Effector memory CD4-positive, alpha-beta T cell (primary cell): ENCODE data around the gene CADM1.

ENCODE experiments used
- DNase-seq, 3 donors: peaks; one replicate each; pipeline ENCODE4 v3.0.0-alpha.2; 2020
- H3K27ac ChIP-seq: 2 replicates; pipeline ENCODE4 v1.7.0; 2013; ENCODE audit warnings: mild to moderate bottlenecking, low read length, moderate library complexity; ENCODE audit not compliant: insufficient read depth, poor library complexity, severe bottlenecking
- H3K27me3 ChIP-seq: replicated peaks from 2 replicates; pipeline ENCODE4 v1.7.0; 2013; ENCODE audit warnings: mild to moderate bottlenecking, low read length; ENCODE audit not compliant: insufficient read depth, control insufficient read depth, poor library complexity, severe bottlenecking
- H3K36me3 ChIP-seq: 2 replicates; pipeline ENCODE4 v1.7.0; 2013; ENCODE audit warnings: mild to moderate bottlenecking, low read length, moderate library complexity; ENCODE audit not compliant: control insufficient read depth, insufficient read depth
- H3K4me1 ChIP-seq: 2 replicates; pipeline ENCODE4 v1.7.0; 2013; ENCODE audit warnings: low read length, mild to moderate bottlenecking; ENCODE audit not compliant: control insufficient read depth, insufficient read depth, poor library complexity, severe bottlenecking
- H3K4me3 ChIP-seq: 2 replicates; pipeline ENCODE4 v1.7.0; 2013; ENCODE audit warnings: low read length, low read depth, mild to moderate bottlenecking; ENCODE audit not compliant: insufficient read depth, poor library complexity, severe bottlenecking
- H3K9me3 ChIP-seq: 2 replicates; pipeline ENCODE4 v1.7.0; 2013; ENCODE audit warnings: mild to moderate bottlenecking, low read length, moderate library complexity; ENCODE audit not compliant: control insufficient read depth

CADM1 gene

DNA sequence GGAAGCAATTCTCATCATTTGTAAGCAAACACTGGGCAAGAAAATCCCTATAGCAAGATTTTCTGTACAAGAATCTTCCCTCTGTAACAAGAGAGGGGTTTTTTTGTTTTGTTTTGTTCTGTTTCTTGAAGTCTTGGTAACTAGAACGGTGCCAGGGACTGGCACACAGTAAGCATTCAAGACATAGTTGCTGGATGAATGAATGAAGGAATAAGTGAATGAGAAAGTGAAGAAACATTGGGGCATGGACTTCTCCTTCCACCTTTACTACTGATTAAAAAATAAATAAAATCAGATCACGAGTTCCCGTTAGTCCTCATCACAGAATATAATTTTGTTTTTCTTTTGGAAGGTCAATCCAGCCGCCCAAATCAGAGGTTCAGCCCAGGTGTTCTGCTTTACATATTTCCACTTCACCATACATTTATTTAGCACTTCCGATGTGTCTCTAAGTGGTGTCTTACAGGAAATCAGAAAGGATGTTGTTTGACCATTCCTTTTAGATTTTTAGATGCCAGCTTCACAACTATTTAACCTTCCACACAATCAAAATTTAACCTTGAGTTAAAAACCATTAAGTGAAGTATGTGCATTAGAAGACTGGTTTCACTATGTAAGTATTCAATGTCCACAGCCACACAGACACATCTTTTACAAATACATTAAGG is 281.2 kb downstream of the CADM1 start:
- no peak overlapping the region for H3K4me3 ChIP-seq
- no peaks in the 10 kb centered on the region for H3K27me3 ChIP-seq
- no peak overlapping the region for H3K27ac ChIP-seq
- no peaks in the 10 kb centered on the region for H3K36me3 ChIP-seq
- no peak for DNase-seq
- no peaks in the 10 kb centered on the region for H3K4me1 ChIP-seq
- H3K9me3 ChIP-seq = no peaks in the 10 kb centered on the region

DNA sequence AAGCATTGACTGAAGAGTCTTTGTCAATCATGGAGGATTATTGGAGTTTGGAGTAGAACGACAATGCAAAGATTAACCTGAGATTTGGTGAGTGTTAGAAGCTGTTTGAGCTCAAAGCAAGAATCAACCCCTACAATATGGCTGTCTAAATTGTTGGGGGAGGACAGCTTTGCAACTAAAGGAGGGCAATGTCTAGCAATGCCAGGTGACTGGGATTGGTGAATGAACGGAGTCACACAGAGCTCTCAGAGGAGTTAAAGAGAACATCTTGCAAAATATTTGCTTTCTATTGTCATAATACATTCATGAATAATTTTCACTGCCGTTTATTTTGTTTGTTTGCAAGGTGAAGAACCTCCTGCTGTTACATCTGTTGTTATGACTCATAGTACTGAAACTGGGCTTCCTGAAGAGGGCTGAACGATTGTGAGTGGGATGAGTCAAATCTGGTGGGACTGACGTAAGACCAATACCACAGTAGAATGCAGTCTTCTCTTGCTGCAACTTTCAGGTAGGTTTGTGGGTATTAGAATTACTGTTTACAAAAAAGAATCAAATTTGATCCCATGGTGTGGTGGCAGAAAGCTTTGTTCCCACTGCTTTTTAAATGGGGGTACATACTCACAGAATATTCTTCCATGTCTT is 281.9 kb downstream of the CADM1 start:
- H3K27ac ChIP-seq = no peak overlapping the region
- DNase-seq = no peak

DNA sequence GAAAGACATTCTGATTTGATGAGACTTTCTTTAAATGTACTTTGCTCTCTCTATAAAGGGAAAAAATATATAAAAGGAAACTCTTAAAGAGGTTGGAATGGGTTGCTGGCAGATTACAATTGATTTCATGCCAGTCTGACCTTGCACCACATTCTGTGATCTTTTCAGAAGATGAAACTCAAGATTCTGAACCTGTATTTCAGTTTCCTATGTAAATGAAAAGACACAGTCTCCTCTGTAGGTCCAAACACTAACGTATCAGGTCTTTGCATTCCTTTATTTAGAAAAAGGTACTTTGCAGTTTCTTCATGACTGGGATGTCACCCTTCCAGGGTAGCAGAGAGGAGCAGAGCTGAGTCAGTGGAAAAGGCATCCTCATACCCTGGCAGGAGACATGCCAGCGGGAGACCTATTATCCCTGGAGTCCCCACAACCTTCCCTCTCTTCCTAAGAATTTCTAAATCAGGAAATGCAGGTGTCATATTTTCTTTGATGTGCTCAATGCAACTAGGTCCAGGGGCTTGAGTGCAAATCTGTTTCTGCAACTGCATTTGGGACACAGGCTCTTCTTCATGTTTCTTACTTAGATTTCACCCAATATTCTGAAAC is 282.6 kb downstream of the CADM1 start:
- H3K36me3 ChIP-seq = no peaks in the 10 kb centered on the region
- H3K27ac ChIP-seq = no peak overlapping the region
- DNase-seq = no peak
- no peaks in the 10 kb centered on the region for H3K4me1 ChIP-seq
- H3K4me3 ChIP-seq = no peak overlapping the region
- H3K27me3 ChIP-seq = no peaks in the 10 kb centered on the region
- no peaks in the 10 kb centered on the region for H3K9me3 ChIP-seq

More for the DNA sequence above, 281.9 kb downstream of the CADM1 start:
- H3K9me3 ChIP-seq = no peaks in the 10 kb centered on the region
- H3K4me3 ChIP-seq = no peak overlapping the region
- no peaks in the 10 kb centered on the region for H3K36me3 ChIP-seq
- H3K27me3 ChIP-seq = no peaks in the 10 kb centered on the region
- no peaks in the 10 kb centered on the region for H3K4me1 ChIP-seq

DNA sequence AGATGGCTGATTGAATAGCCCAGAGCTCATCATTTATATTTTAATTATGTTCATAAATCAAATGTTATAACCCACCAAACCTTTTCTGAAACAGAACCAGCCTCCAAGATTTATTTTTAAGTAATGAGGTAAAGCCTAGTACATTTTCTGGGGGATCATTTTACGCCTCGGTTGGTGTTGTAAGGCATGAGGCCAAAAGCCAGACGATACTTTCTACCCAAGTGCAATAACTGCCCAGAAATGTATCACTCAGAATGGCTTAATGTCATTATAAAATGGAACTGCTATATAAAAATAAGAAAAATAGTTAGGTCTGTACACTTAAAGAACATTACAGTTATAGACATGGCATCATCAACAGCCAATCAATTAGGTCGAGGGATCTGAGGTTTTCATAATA is 283.3 kb downstream of the CADM1 start:
- no peaks in the 10 kb centered on the region for H3K27me3 ChIP-seq
- no peaks in the 10 kb centered on the region for H3K4me1 ChIP-seq
- H3K36me3 ChIP-seq = no peaks in the 10 kb centered on the region
- no peak overlapping the region for H3K27ac ChIP-seq
- no peaks in the 10 kb centered on the region for H3K9me3 ChIP-seq
- no peak overlapping the region for H3K4me3 ChIP-seq
- no peak for DNase-seq

DNA sequence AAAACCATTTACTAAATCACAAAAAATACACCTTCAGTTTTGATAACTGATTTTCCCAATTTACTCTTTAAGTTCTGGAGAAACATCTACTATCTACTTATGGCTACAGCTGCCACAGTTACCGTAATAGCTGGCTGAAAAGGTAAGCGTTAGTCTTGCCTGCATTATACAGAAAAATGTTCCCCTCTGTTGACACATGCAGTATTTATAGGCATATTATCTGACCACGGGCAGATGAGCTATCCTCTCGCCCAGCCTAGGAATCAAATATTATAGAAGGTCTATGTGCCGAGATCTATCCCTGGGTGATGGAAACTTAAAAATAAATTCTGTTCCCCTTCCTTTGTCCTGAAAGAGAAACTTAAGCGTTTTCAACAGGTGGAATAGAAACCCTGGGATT is 283.8 kb downstream of the CADM1 start:
- no peaks in the 10 kb centered on the region for H3K36me3 ChIP-seq
- no peak overlapping the region for H3K27ac ChIP-seq
- DNase-seq = no peak
- no peaks in the 10 kb centered on the region for H3K27me3 ChIP-seq
- H3K4me1 ChIP-seq = no peaks in the 10 kb centered on the region
- no peaks in the 10 kb centered on the region for H3K9me3 ChIP-seq
- H3K4me3 ChIP-seq = no peak overlapping the region

DNA sequence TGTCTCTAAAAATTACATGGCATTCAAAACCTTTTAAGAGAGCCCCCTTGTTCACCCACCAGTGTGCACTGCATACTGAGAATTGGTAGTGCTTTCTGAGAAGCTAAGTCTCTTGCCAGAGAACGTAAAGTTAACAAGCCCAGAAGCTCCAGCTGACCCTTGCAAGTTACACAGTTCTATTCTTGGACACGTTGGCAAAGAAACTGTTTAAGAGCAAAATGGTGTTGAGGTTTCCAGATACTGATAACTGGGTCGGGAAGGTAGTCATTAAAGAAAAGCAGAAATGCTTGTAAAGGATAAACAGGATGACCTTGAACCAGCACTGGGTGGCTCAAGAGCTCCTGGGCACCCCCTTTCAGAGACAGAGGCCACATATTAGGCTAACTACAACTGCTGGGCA is 284.8 kb downstream of the CADM1 start:
- H3K27me3 ChIP-seq = no peaks in the 10 kb centered on the region
- H3K4me1 ChIP-seq = no peaks in the 10 kb centered on the region
- H3K27ac ChIP-seq = no peak overlapping the region
- H3K4me3 ChIP-seq = no peak overlapping the region
- no peak for DNase-seq
- no peaks in the 10 kb centered on the region for H3K9me3 ChIP-seq
- H3K36me3 ChIP-seq = no peaks in the 10 kb centered on the region

DNA sequence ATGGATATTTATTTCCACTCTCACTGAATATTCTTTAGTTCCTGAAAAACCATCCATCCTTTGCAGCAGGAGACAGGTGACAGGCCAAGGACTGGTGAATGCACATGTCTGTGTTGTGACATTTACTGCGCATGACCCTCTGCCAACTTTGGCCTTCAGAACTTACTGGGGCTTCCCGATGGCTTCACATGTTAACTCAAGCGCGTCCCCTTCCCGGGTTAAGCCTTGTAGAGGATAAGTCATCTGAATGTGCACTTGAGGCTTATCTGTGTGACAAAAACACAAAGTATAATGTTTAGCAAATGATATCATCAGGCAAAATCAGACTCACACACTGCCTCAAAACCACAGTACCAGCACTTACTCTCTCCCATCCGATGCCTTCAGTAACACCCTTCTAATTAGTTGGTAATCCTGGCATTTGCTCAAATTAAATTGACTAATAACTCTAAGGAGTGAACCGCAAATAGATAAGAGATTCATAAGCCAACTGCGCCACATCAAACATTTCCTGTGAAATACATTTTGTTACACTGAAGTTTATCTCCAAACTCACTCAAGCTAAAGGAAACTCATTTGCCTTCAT is 286.4 kb downstream of the CADM1 start:
- no peaks in the 10 kb centered on the region for H3K4me1 ChIP-seq
- no peak overlapping the region for H3K27ac ChIP-seq
- H3K36me3 ChIP-seq = no peaks in the 10 kb centered on the region
- H3K4me3 ChIP-seq = no peak overlapping the region
- DNase-seq = no peak
- no peaks in the 10 kb centered on the region for H3K27me3 ChIP-seq
- H3K9me3 ChIP-seq = no peaks in the 10 kb centered on the region

DNA sequence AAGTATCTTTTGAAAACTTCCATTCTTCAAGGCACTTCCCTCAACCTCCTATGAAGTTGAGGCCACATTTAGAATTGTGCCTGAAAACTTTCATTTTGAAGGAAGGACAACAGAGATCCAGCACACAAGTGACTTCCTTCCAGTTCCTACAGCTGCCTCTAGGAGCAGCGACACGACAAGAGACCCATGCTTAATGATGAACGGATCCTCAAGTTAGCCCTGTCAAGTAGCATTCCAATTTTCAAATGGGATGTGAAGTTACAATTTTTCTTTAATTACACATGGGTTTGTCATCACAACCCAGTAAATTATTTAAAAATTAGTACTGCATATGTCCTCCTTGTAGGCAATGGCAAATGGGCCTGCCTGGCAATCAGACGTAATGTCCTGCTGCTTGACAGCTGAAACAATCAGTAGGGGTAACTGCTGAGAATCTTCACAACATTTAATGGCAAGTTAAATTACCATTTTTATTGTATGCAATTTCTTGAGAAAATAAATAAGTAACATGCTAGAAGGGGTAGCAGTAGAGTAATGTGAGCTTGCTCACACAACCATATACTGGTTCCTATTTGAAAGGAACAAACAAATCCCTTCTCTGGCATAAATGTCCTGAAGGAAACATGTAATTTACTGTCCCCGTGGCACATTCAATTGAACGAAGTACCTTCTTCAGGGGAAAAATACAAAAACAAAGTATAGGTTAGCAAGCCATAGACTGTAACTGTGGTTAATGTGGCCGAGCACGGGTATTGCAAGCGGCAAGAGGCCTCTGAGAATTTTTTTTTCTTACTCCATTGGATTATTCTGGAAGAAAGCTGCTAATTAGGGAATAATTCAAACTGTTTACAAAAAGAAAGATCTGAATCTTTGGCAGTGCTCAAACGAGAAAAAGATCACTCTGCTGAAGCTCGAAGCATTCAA is 288.3 kb downstream of the CADM1 start:
- H3K27me3 ChIP-seq = no peaks in the 10 kb centered on the region
- no peak for DNase-seq
- no peak overlapping the region for H3K27ac ChIP-seq
- H3K4me1 ChIP-seq = no peaks in the 10 kb centered on the region
- H3K4me3 ChIP-seq = no peak overlapping the region
- no peaks in the 10 kb centered on the region for H3K9me3 ChIP-seq
- no peaks in the 10 kb centered on the region for H3K36me3 ChIP-seq

DNA sequence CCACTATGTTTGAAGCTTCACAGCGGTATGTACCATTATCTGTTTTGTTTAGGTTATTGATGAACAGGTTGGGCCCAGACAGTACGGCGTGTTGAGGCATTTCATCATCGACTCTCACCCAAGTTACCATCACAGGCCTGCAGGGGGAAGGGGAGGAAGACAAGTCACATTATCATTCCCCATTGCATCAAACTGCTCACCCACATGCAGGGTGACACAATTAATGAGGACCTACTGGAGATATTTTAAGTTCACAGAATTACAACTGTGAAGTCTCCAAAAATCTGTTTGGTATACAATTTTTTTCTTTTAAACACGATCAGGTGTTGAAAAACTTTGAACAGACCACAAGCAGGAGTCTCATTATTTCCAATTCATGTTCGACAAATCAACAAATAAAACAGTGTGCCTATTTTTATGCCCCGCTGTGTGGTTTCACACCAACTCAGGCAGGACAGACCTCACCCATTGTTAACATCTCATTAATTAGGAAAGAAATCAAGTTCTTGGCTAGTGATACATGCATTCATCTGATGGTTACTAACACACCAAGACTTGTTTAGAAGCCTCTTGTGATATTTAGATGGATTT is 289.5 kb downstream of the CADM1 start:
- DNase-seq = no peak
- no peaks in the 10 kb centered on the region for H3K9me3 ChIP-seq
- no peaks in the 10 kb centered on the region for H3K36me3 ChIP-seq
- H3K4me1 ChIP-seq = no peaks in the 10 kb centered on the region
- H3K4me3 ChIP-seq = no peak overlapping the region
- H3K27me3 ChIP-seq = no peaks in the 10 kb centered on the region
- no peak overlapping the region for H3K27ac ChIP-seq
